Measurements from ENCODE around the gene RESP18.

GRCh38 chr2:219279916-219280516, 52.5 kb downstream of the RESP18 start:
- TF ChIP-seq, protein P1, sequence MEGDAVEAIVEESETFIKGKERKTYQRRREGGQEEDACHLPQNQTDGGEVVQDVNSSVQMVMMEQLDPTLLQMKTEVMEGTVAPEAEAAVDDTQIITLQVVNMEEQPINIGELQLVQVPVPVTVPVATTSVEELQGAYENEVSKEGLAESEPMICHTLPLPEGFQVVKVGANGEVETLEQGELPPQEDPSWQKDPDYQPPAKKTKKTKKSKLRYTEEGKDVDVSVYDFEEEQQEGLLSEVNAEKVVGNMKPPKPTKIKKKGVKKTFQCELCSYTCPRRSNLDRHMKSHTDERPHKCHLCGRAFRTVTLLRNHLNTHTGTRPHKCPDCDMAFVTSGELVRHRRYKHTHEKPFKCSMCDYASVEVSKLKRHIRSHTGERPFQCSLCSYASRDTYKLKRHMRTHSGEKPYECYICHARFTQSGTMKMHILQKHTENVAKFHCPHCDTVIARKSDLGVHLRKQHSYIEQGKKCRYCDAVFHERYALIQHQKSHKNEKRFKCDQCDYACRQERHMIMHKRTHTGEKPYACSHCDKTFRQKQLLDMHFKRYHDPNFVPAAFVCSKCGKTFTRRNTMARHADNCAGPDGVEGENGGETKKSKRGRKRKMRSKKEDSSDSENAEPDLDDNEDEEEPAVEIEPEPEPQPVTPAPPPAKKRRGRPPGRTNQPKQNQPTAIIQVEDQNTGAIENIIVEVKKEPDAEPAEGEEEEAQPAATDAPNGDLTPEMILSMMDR (IDR thresholded peaks at IDR 0.05) = no peak
- TF ChIP-seq POLR2A (IDR thresholded peaks at IDR 0.05; ENCODE audit: low read depth) (no peak), POLR2AphosphoS5 (IDR thresholded peaks at IDR 0.05) (no peak)

All from esophagus muscularis mucosa (tissue), 3 donors.